Thyroid gland (tissue), 4 donors: ENCODE measurements around the gene RPS6KB2. TPM values are rescaled to one million over a fixed set of nuclear protein-coding genes. Genes with fewer than 3 reads are reported as not detected.

ENCODE experiments used
- DNase-seq, 2 donors: peaks; one replicate each; pipeline ENCODE4 v3.0.0-alpha.2; 2019
- H3K27ac ChIP-seq, 3 donors: fragments of 200-600 bp; sonication (generic); 1 replicate in 2 of 3; 2 replicates in 1 of 3; pipeline ENCODE4 v1.5.1; 2016 to 2019; ENCODE audit warnings: mild to moderate bottlenecking in 1 of 3, moderate library complexity in 1 of 3
- H3K27me3 ChIP-seq: fragments of 200-600 bp; sonication (generic); one replicate; pipeline ENCODE4 v1.5.1; 2019
- H3K36me3 ChIP-seq, 2 donors: fragments of 200-600 bp; sonication (generic); one replicate each; pipeline ENCODE4 v1.5.1; 2016 to 2019
- H3K4me1 ChIP-seq, 2 donors: fragments of 200-600 bp; sonication (generic); one replicate each; pipeline ENCODE4 v1.5.1; 2017 to 2019
- H3K4me3 ChIP-seq, 3 donors: fragments of 200-600 bp; sonication (generic); replicated peaks in 1 of 3; 1 replicate in 2 of 3; 2 replicates in 1 of 3; pipeline ENCODE4 v1.5.1; 2016; ENCODE audit warnings: mild to moderate bottlenecking in 1 of 3
- H3K9me3 ChIP-seq: fragments of 200-600 bp; sonication (generic); one replicate; pipeline ENCODE4 v1.5.1; 2017
- CTCF ChIP-seq, 6 experiments: fragments of 200-600 bp in 3 of 6; fragments of 450-650 bp in 3 of 6; sonication (generic) in 3 of 6; IDR thresholded peaks; one replicate each; pipeline ENCODE4 v1.5.1; 2016 to 2019; ENCODE audit warnings: antibody characterized with exemption in 6 of 6, mild to moderate bottlenecking in 2 of 6, inconsistent platforms in 1 of 6, moderate library complexity in 1 of 6
- POLR2A ChIP-seq, 2 donors: fragments of 450-650 bp; IDR thresholded peaks; one replicate each; pipeline ENCODE4 v1.6.1; 2017; ENCODE audit warnings: antibody characterized with exemption in 2 of 2, mild to moderate bottlenecking in 2 of 2, moderate library complexity in 1 of 2
- WGBS, 2 donors: methylation state at CpG; one replicate each; pipeline ENCODE4 v1.1.5; 2017; 5-methylcytosine and 5-hydroxymethylcytosine counted together
- intact Hi-C: fragments of 100-400 bp; cut with DNase I; formaldehyde crosslinking; loops from one replicate; pipeline ENCODE4 v1.15.1; 2023
- total RNA-seq, 4 donors: library from RNA; depleted of rRNA; stranded (reverse); fragments of >200 nt; gene quantifications; one replicate each; pipeline ENCODE4 v1.2.3, GENCODE V29; 2016

The RPS6KB2 gene
- total RNA-seq, 4 donors from 2014 or later, result 44.1 to 102 (median 62.2) TPM

GRCh38 chr11:67382276-67383136 lies 45.8 kb upstream of the RPS6KB2 start:
- peak; percentile 78 to 83 for DNase-seq
- no peak for TF ChIP-seq POLR2A (IDR thresholded peaks at IDR 0.05)
- peak; percentile 95 to 98 (median 97) for TF ChIP-seq CTCF (IDR thresholded peaks at IDR 0.05)
- H3K27ac ChIP-seq, result no peak overlapping the region
- H3K4me3 ChIP-seq, result no peak overlapping the region
- H3K4me1 ChIP-seq, result peaks cover 18 to 51% of the 10 kb centered on the region in 2 donors
- intact Hi-C loops, result loop anchor here (2.0 to 5.0 kb wide), 2 partner anchors 26 to 35 kb away; no protein-coding TSS in a partner anchor
- no peaks in the 10 kb centered on the region for H3K36me3 ChIP-seq
- H3K9me3 ChIP-seq, result no peaks in the 10 kb centered on the region
- no peaks in the 10 kb centered on the region for H3K27me3 ChIP-seq
- 52 to 54% methylated on average over 14 of the region's 16 CpGs for WGBS, 2 donors

- Histone ChIP-seq H3K27ac (peak overlapping the region in 2 of 3 donors; percentile 9 to 12), H3K4me1 (peaks cover 6 to 27% of the 10 kb centered on the region in 2 donors), H3K27me3 (no peaks in the 10 kb centered on the region), H3K9me3 (no peaks in the 10 kb centered on the region), H3K4me3 (no peak overlapping the region), H3K36me3 (no peaks in the 10 kb centered on the region)
- no peak for TF ChIP-seq POLR2A (IDR thresholded peaks at IDR 0.05)
- TF ChIP-seq CTCF (IDR thresholded peaks at IDR 0.05), result no peak
- 42 to 45% methylated on average over 3 of the region's 3 CpGs for WGBS, 2 donors
- peak; percentile 94 for DNase-seq
- intact Hi-C loops, result loop anchor here (5.0 kb wide), 1 partner anchor 38 kb away; no protein-coding TSS in a partner anchor
Measured at GRCh38 chr11:67384851-67385366, 43.4 kb upstream of the RPS6KB2 start.

GRCh38 chr11:67387069-67387468 lies 41.2 kb upstream of the RPS6KB2 start:
- 40% methylated on average over 9 of the region's 9 CpGs for WGBS, 2 donors
- no peak overlapping the region for H3K27ac ChIP-seq
- no peak for TF ChIP-seq POLR2A (IDR thresholded peaks at IDR 0.05)
- no peaks in the 10 kb centered on the region for H3K27me3 ChIP-seq
- no peak for DNase-seq
- intact Hi-C loops, result no loop called here
- no peaks in the 10 kb centered on the region for H3K36me3 ChIP-seq
- H3K4me1 ChIP-seq, result peaks cover 6 to 28% of the 10 kb centered on the region in 2 donors
- no peak overlapping the region for H3K4me3 ChIP-seq
- H3K9me3 ChIP-seq, result no peaks in the 10 kb centered on the region

GRCh38 chr11:67387518-67387917 lies 40.8 kb upstream of the RPS6KB2 start:
- Histone ChIP-seq H3K36me3 (no peaks in the 10 kb centered on the region), H3K9me3 (no peaks in the 10 kb centered on the region), H3K4me3 (no peak overlapping the region), H3K4me1 (peaks cover 8 to 27% of the 10 kb centered on the region in 2 donors), H3K27me3 (no peaks in the 10 kb centered on the region), H3K27ac (no peak overlapping the region)
- intact Hi-C loops, result no loop called here
- 65 to 66% methylated on average over 6 of the region's 6 CpGs for WGBS, 2 donors
- TF ChIP-seq POLR2A (IDR thresholded peaks at IDR 0.05) (no peak), CTCF (IDR thresholded peaks at IDR 0.05) (no peak)
- no peak for DNase-seq

GRCh38 chr11:67389477-67389876 lies 38.8 kb upstream of the RPS6KB2 start:
- H3K4me3 ChIP-seq, result no peak overlapping the region
- peak; percentile 49 to 53 for DNase-seq
- intact Hi-C loops, result no loop called here
- 64 to 71% methylated on average over 6 of the region's 6 CpGs for WGBS, 2 donors
- no peak overlapping the region for H3K27ac ChIP-seq
- no peaks in the 10 kb centered on the region for H3K9me3 ChIP-seq
- H3K4me1 ChIP-seq, result peaks cover 11 to 31% of the 10 kb centered on the region in 2 donors
- no peaks in the 10 kb centered on the region for H3K27me3 ChIP-seq
- no peaks in the 10 kb centered on the region for H3K36me3 ChIP-seq
- TF ChIP-seq POLR2A (IDR thresholded peaks at IDR 0.05) (no peak), CTCF (IDR thresholded peaks at IDR 0.05) (peak in 4 of 6 experiments; percentile 21 to 43 (median 36))
